VCaP (cell line): ENCODE measurements around the gene MROH2A.
"Not testable (repeated sequence)": the region's sequence is repeated elsewhere in the genome, so short reads cannot be mapped to it uniquely, and the experiment has no call there.

Experiments
- H3K27ac ChIP-seq: fragments of 450-650 bp; 2 replicates; pipeline ENCODE4 v1.5.1; 2017
- CTCF ChIP-seq: fragments of 450-650 bp; conservative IDR thresholded peaks from 2 replicates; pipeline ENCODE4 v1.5.1; 2017; ENCODE audit warnings: mild to moderate bottlenecking, moderate library complexity

MROH2A gene

DNA sequence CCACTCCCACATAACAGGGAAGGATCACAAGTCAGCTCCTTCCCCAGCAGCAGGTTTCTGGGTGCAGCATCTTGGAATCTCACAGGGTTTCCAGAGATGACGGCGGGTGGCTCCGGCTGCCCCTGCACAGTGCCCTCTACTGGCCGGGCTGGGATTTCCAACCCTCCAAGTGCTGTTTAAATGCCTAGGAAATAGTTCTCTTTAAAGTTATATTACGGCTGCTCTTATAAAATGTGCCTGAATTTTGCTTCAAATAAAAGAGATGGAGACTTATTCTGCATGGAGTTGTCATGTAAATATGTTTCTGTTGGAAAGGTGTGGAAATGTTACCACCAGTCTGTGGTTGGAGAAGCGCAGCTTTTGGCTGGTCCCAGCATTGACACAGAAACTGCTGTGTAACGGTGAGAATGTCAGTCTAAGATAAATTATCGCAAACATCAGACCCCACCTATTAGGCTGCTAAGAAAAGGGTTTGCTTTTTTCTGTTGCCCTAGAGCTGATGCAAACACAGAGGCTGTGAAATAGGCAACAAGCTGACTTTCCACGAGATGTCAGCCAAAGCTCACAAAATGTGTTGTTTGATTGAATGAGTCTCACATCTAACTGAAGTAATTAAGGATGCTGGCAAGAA, 79.5 kb downstream of the MROH2A start:
- TF ChIP-seq CTCF, result peak; percentile 86
- no peak overlapping the region for H3K27ac ChIP-seq

DNA sequence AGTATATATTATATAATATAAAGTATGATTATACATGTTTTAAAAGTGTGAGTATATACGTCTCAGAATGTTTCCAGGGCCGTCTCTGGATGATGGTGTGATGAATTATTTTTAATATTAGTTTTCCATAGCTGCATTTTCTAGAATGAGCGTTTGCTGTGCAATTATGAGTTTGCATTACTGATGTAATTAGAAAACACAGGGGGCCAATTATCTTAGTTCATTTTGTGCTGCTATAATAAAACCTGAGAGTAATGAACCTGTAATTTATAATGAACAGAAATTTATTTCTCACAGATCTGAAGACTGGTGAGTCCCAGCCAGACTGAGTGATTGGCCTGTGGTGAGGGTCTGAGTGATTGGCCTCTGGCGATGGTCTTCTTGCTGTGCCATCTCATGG, 80.2 kb downstream of the MROH2A start:
- no peak for TF ChIP-seq CTCF
- H3K27ac ChIP-seq, result no peak overlapping the region

DNA sequence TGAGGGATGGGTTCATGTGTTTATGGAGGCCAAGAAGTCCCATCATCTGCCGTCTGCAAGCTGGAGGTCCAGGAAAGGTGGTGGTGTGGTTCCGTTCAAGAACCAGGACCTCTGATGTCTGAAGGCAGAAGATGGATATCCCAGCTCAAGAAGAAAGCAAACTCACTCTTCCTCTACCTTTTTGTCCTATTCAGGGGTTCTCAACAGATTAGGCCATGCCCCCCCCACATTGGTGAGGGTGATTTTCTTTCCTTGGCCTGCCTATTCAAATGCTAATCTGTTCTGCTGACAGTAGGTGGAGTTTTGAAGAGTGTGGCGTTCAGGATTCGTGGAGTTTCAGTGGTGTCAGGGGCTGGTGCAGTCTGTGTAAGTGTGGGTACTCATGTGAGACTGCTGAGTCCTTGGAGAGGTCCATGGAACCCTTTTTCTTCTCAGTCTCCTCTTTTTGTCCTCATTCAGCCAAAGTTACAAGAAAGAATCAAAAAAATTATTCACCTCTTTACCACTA, 84.2 kb downstream of the MROH2A start:
- no peak for TF ChIP-seq CTCF
- H3K27ac ChIP-seq, result no peak overlapping the region

- TF ChIP-seq CTCF, result 0 out of 2 replicates have a peak, but pooled peaks have one; percentile 8
- H3K27ac ChIP-seq, result no peak overlapping the region
These were observed 87.7 kb downstream of the MROH2A start for GRCh38 chr2:233865838-233866237.

DNA sequence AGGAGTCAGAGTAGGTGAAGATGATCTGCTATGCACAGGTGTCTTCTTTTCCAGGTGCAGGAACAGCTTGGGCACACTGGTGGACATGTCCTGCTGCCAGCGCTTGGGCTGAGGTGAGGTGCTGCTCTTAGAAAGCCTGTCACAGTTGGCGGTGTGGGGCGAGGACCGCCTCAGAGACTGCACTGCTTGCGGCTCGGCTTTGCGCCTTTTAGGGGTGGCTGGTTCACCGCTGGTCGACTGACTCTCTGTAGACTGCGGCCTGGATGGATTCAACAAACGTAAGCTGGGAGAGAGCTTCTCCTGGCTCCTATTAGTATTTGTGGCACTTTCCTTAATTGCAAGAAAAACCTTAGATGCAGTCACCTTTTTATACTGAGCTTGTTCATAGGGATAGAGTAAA, 88.3 kb downstream of the MROH2A start:
- TF ChIP-seq CTCF, result no peak
- H3K27ac ChIP-seq, result no peak overlapping the region

DNA sequence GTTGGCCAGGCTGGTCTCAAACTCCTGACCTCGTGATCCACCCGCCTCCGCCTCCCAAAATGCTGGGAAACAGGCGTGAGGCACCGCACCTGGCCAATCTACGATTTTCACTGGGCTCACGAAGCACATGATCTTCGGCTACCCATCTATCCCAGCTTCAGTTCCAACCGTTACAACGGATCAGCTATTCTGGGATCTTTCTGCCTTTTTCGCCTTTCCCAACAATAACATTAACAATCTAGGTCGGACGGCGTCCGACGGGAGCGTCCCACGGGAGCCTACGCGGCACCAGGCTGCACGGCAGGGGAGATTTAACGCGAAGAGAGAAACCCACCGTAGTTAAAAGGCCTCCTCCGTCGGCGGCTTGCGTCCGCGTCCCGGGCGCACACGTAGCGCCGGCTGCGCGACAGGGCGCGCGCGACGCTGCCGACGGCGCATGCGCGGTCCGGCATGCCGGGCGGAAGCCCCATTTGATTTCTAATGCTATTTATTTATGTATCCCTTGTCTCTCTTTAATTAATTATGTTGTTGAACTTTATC, 89.9 kb downstream of the MROH2A start, which contains the start of gene MSL3B:
Gene MSL3B (minus strand): TSS at position 394 of the 540 bp plus-strand sequence.
- H3K27ac ChIP-seq, result peak within 1 kb of the TSS; percentile 53; the same call in 1 of the 2 replicates
- TF ChIP-seq CTCF, result no peak

- no peak overlapping the region for H3K27ac ChIP-seq
- no peak for TF ChIP-seq CTCF
These were observed 93.3 kb downstream of the MROH2A start for GRCh38 chr2:233871432-233871831.

- not testable (repeated sequence) for H3K27ac ChIP-seq
These were observed 94.0 kb downstream of the MROH2A start for GRCh38 chr2:233872125-233872524.
